ENCODE measurements around the gene GPR78.
"Not testable (repeated sequence)": the region's sequence is repeated elsewhere in the genome, so short reads cannot be mapped to it uniquely, and the experiment has no call there.

Gene GPR78

GRCh38 chr4:8618421-8618820 is 38.2 kb downstream of the GPR78 start:
- DNase-seq, result no peak

- DNase-seq, result no peak
Measured at GRCh38 chr4:8618961-8619720, 38.9 kb downstream of the GPR78 start.

- DNase-seq, result not testable (repeated sequence)
Measured at GRCh38 chr4:8621135-8621534, 40.9 kb downstream of the GPR78 start.

GRCh38 chr4:8624601-8625272 is 44.5 kb downstream of the GPR78 start:
- not testable (repeated sequence) for DNase-seq

- not testable (repeated sequence) for DNase-seq
Measured at GRCh38 chr4:8630240-8630905, 50.2 kb downstream of the GPR78 start.

GRCh38 chr4:8631896-8632295 is 51.7 kb downstream of the GPR78 start:
- DNase-seq, result not testable (repeated sequence)

- not testable (repeated sequence) for DNase-seq
Measured at GRCh38 chr4:8634773-8635172, 54.6 kb downstream of the GPR78 start.

- DNase-seq, result not testable (repeated sequence)
Measured at GRCh38 chr4:8635897-8636554, 55.8 kb downstream of the GPR78 start.

Data from NCI-H1694 (cell line).